ENCODE results near the gene TXK.

The TXK gene

GRCh38 chr4:48137846-48138245 is 3.8 kb upstream of the TXK start:
- DNase-seq (ENCODE audit: low read depth), result no peak
- TF ChIP-seq POLR2A (IDR thresholded peaks at IDR 0.05; ENCODE audit: extremely low read depth, insufficient read length) (no peak), MYC (IDR thresholded peaks at IDR 0.05; ENCODE audit: low read depth, low read length) (no peak)
- TF ChIP-seq, protein P1, sequence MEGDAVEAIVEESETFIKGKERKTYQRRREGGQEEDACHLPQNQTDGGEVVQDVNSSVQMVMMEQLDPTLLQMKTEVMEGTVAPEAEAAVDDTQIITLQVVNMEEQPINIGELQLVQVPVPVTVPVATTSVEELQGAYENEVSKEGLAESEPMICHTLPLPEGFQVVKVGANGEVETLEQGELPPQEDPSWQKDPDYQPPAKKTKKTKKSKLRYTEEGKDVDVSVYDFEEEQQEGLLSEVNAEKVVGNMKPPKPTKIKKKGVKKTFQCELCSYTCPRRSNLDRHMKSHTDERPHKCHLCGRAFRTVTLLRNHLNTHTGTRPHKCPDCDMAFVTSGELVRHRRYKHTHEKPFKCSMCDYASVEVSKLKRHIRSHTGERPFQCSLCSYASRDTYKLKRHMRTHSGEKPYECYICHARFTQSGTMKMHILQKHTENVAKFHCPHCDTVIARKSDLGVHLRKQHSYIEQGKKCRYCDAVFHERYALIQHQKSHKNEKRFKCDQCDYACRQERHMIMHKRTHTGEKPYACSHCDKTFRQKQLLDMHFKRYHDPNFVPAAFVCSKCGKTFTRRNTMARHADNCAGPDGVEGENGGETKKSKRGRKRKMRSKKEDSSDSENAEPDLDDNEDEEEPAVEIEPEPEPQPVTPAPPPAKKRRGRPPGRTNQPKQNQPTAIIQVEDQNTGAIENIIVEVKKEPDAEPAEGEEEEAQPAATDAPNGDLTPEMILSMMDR (IDR thresholded peaks at IDR 0.05; ENCODE audit: low read depth, low read length), result no peak
- TF ChIP-seq, protein P2, sequence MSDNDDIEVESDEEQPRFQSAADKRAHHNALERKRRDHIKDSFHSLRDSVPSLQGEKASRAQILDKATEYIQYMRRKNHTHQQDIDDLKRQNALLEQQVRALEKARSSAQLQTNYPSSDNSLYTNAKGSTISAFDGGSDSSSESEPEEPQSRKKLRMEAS (IDR thresholded peaks at IDR 0.05; ENCODE audit: low read depth, low read length), result no peak
- H3K4me3 ChIP-seq (ENCODE audit: low read depth, low read length), result no peak overlapping the region

- TF ChIP-seq MYC (IDR thresholded peaks at IDR 0.05; ENCODE audit: low read depth, low read length) (no peak), POLR2A (IDR thresholded peaks at IDR 0.05; ENCODE audit: extremely low read depth, insufficient read length) (no peak)
- TF ChIP-seq, protein P1 (IDR thresholded peaks at IDR 0.05; ENCODE audit: low read depth, low read length), result no peak
- TF ChIP-seq, protein P2 (IDR thresholded peaks at IDR 0.05; ENCODE audit: low read depth, low read length), result no peak
- DNase-seq (ENCODE audit: low read depth), result no peak
- H3K4me3 ChIP-seq (ENCODE audit: low read depth, low read length), result no peak overlapping the region
Observed at GRCh38 chr4:48133669-48134068, 381 bp downstream of the TXK start.

DNA sequence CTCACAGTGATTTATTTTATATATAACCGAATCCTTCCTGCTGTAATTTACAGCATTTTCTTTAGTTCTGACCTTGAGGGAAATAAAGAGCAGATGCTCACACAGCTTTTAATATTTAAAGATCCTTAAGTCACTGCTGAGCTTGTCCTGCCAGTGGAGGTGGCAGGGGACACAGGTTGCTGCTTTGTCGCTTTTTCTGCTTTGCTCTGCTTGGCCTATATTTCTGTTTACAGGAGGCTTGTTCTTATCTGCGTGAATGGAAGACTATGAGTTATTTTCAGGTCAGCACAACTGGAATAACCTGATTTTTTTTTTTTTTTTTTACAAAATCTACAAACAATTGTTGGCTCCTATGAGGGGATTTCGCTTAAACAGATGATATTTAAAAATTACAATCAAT is 2.3 kb downstream of the TXK start:
- no peak for DNase-seq (ENCODE audit: low read depth)
- H3K4me3 ChIP-seq (ENCODE audit: low read depth, low read length), result no peak overlapping the region
- TF ChIP-seq, protein P1 (IDR thresholded peaks at IDR 0.05; ENCODE audit: low read depth, low read length), result no peak
- TF ChIP-seq, protein P2 (IDR thresholded peaks at IDR 0.05; ENCODE audit: low read depth, low read length), result no peak
- no peak for TF ChIP-seq MYC (IDR thresholded peaks at IDR 0.05; ENCODE audit: low read depth, low read length)
- no peak for TF ChIP-seq POLR2A (IDR thresholded peaks at IDR 0.05; ENCODE audit: extremely low read depth, insufficient read length)

DNA sequence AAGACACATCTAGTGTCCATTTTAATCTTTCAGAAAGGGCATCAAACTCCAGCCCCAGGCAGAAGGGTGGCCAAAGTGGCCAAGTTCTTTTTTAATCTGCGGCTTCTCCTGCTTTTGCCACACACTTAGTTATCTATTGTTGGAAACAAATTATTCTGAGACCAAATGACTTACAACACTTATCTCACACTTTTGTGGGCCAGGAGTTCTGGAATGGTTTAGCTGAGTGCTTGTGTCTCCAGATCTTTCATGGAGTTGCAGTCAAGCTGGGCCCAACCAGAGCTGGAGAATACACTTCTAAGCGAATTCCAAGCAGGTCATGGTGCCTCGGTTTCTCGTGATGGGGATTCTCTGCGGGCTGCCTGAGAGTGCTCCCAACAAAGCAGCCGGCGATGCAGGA is 4.0 kb downstream of the TXK start:
- no peak for DNase-seq (ENCODE audit: low read depth)

GRCh38 chr4:48129307-48130014 is 4.6 kb downstream of the TXK start:
- DNase-seq (ENCODE audit: low read depth), result peak; percentile 74
- H3K4me3 ChIP-seq (ENCODE audit: low read depth, low read length), result no peak overlapping the region
- TF ChIP-seq POLR2A (IDR thresholded peaks at IDR 0.05; ENCODE audit: extremely low read depth, insufficient read length), result no peak
- TF ChIP-seq, protein P1 (IDR thresholded peaks at IDR 0.05; ENCODE audit: low read depth, low read length), result peak; percentile 18

More for the DNA sequence above, 4.0 kb downstream of the TXK start:
- TF ChIP-seq POLR2A (IDR thresholded peaks at IDR 0.05; ENCODE audit: extremely low read depth, insufficient read length) (no peak), MYC (IDR thresholded peaks at IDR 0.05; ENCODE audit: low read depth, low read length) (no peak)
- TF ChIP-seq, protein P1 (IDR thresholded peaks at IDR 0.05; ENCODE audit: low read depth, low read length), result no peak
- TF ChIP-seq, protein P2 (IDR thresholded peaks at IDR 0.05; ENCODE audit: low read depth, low read length), result no peak
- no peak overlapping the region for H3K4me3 ChIP-seq (ENCODE audit: low read depth, low read length)
